ENCODE measurements around the gene RIMBP2.

DNA sequence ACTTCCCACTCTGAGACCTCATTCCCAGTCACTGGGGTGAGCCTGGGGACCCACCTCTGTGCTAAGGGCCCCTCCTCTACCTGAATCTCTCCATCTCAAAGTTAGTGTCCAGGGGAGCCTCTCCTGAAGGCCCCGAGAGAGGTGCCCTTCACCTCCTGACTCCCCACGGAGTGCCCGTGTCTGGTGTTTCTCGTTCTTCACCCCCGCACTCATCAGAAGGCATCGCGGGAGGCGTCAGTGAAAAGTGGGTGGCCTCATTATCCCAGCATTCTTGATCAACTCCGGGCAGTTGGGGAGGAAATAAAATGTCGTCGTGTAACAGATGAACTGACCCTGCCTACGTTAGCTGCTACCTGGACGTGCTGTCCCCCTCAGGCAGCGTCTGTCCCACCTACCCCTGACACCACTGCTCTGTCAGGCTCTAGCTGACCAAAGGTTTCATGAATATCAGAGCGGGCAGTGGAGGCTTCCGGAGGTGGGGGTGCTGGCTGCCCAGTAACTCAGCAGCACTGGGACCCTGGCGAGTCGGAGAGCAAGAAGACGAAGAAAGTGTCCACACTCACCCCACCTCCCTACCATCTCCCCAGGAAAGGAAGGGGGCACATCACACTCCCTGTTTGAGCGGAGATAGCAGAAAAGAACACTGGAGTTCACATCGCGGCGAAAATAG is 275.6 kb downstream of the RIMBP2 start:
- no peak for TF ChIP-seq CTCF (IDR thresholded peaks at IDR 0.05)
- no peak for TF ChIP-seq POLR2A (IDR thresholded peaks at IDR 0.05)
